HG02623 (cell line): Measurements from ENCODE around the gene ANXA2R.
"Not testable (repeated sequence)": the region's sequence is repeated elsewhere in the genome, so short reads cannot be mapped to it uniquely, and the experiment has no call there.

ENCODE experiments used
- ATAC-seq: cut with Tn5 transposase; IDR thresholded peaks from one replicate; pipeline ENCODE4 v1.9.1; 2021; ENCODE audit warnings: moderate library complexity; ENCODE audit not compliant: unreplicated experiment

ANXA2R gene

GRCh38 chr5:43061352-43062075 is 21.4 kb upstream of the ANXA2R start:
- ATAC-seq = no peak

- not testable (repeated sequence) for ATAC-seq
Measured at GRCh38 chr5:43060020-43060419, 19.9 kb upstream of the ANXA2R start.

GRCh38 chr5:43055098-43055497 is 15.0 kb upstream of the ANXA2R start:
- ATAC-seq = not testable (repeated sequence)

GRCh38 chr5:43051684-43052083 is 11.6 kb upstream of the ANXA2R start:
- no peak for ATAC-seq

- no peak for ATAC-seq
Measured at GRCh38 chr5:43050384-43050783, 10.3 kb upstream of the ANXA2R start.

GRCh38 chr5:43049236-43049635 is 9.1 kb upstream of the ANXA2R start:
- ATAC-seq = no peak

- ATAC-seq = no peak
Measured at GRCh38 chr5:43046474-43046873, 6.4 kb upstream of the ANXA2R start.

GRCh38 chr5:43045236-43045635 is 5.1 kb upstream of the ANXA2R start:
- no peak for ATAC-seq

- ATAC-seq = no peak
Measured at GRCh38 chr5:43044181-43044914, 4.2 kb upstream of the ANXA2R start.

- no peak for ATAC-seq
Measured at GRCh38 chr5:43043400-43043756, 3.3 kb upstream of the ANXA2R start.

GRCh38 chr5:43042626-43043399 is 2.7 kb upstream of the ANXA2R start:
- ATAC-seq = peak; percentile 28

- peak; percentile 23 for ATAC-seq
Measured at GRCh38 chr5:43042176-43042625, 2.1 kb upstream of the ANXA2R start.

- peak; percentile 16 for ATAC-seq
Measured at GRCh38 chr5:43041669-43042175, 1.6 kb upstream of the ANXA2R start.

- ATAC-seq = no peak
Measured at GRCh38 chr5:43041110-43041668, 1.1 kb upstream of the ANXA2R start.

GRCh38 chr5:43039471-43040286 is 440 bp downstream of the ANXA2R start:
- no peak for ATAC-seq

- no peak for ATAC-seq
Measured at GRCh38 chr5:43039152-43039470, 1.0 kb downstream of the ANXA2R start.

- no peak for ATAC-seq
Measured at GRCh38 chr5:43038496-43038989, 1.6 kb downstream of the ANXA2R start.

GRCh38 chr5:43037636-43038495 is 2.3 kb downstream of the ANXA2R start:
- no peak for ATAC-seq
